LHCN-M2 (cell line): Measurements from ENCODE around the gene PRRT3. TPM values are rescaled to one million over a fixed set of nuclear protein-coding genes. Genes with fewer than 3 reads are reported as not detected.
"Not testable (repeated sequence)": the region's sequence is repeated elsewhere in the genome, so short reads cannot be mapped to it uniquely, and the experiment has no call there.

Source experiments
- DNase-seq: peaks from one replicate; pipeline ENCODE4 v3.0.0-alpha.2; 2012; ENCODE audit warnings: low read depth
- total RNA-seq: library from RNA; depleted of rRNA; stranded (reverse); fragments of >200 nt; gene quantifications from 2 replicates; pipeline ENCODE4 v1.2.3, GENCODE V29; 2014

Gene PRRT3
- total RNA-seq, 1 experiment from 2014 or later, result 2.5 TPM

- no peak for DNase-seq
These were observed 33.8 kb downstream of the PRRT3 start for GRCh38 chr3:9918261-9919038.

GRCh38 chr3:9917820-9918219, 34.4 kb downstream of the PRRT3 start:
- no peak for DNase-seq

- DNase-seq, result peak; percentile 88
These were observed 35.2 kb downstream of the PRRT3 start, which contains the start of gene IL17RC for GRCh38 chr3:9916734-9917680. Gene IL17RC (plus strand): TSS chr3:9917098. CDS start chr3:9917316, 218 bp downstream.

- DNase-seq, result peak; percentile 59
These were observed 35.9 kb downstream of the PRRT3 start for GRCh38 chr3:9916346-9916733.

GRCh38 chr3:9915254-9916141, 36.7 kb downstream of the PRRT3 start:
- peak; percentile 65 for DNase-seq

GRCh38 chr3:9914559-9915253, 37.5 kb downstream of the PRRT3 start:
- DNase-seq, result no peak

- DNase-seq, result no peak
These were observed 38.2 kb downstream of the PRRT3 start for GRCh38 chr3:9914011-9914410.

- DNase-seq, result no peak
These were observed 38.6 kb downstream of the PRRT3 start for GRCh38 chr3:9913601-9914000.

GRCh38 chr3:9912294-9912935, 39.8 kb downstream of the PRRT3 start:
- peak; percentile 78 for DNase-seq

GRCh38 chr3:9911863-9912262, 40.3 kb downstream of the PRRT3 start:
- no peak for DNase-seq

- no peak for DNase-seq
These were observed 42.8 kb downstream of the PRRT3 start for GRCh38 chr3:9909221-9910013.

GRCh38 chr3:9908286-9908685, 43.9 kb downstream of the PRRT3 start:
- DNase-seq, result no peak

GRCh38 chr3:9906480-9906879, 45.7 kb downstream of the PRRT3 start:
- DNase-seq, result no peak

- no peak for DNase-seq
These were observed 48.3 kb downstream of the PRRT3 start for GRCh38 chr3:9903904-9904303.

GRCh38 chr3:9903238-9903624, 49.0 kb downstream of the PRRT3 start:
- peak; percentile 43 for DNase-seq

GRCh38 chr3:9902372-9903237, 49.6 kb downstream of the PRRT3 start, which contains the start of gene IL17RE:
Gene IL17RE (plus strand): TSS chr3:9902848. CDS start chr3:9902933, 85 bp downstream.
- DNase-seq, result no peak

GRCh38 chr3:9901967-9902366, 50.2 kb downstream of the PRRT3 start:
- no peak for DNase-seq

GRCh38 chr3:9900965-9901415, 51.2 kb downstream of the PRRT3 start:
- DNase-seq, result not testable (repeated sequence)
